ENCODE data around the gene KISS1R.

DNA sequence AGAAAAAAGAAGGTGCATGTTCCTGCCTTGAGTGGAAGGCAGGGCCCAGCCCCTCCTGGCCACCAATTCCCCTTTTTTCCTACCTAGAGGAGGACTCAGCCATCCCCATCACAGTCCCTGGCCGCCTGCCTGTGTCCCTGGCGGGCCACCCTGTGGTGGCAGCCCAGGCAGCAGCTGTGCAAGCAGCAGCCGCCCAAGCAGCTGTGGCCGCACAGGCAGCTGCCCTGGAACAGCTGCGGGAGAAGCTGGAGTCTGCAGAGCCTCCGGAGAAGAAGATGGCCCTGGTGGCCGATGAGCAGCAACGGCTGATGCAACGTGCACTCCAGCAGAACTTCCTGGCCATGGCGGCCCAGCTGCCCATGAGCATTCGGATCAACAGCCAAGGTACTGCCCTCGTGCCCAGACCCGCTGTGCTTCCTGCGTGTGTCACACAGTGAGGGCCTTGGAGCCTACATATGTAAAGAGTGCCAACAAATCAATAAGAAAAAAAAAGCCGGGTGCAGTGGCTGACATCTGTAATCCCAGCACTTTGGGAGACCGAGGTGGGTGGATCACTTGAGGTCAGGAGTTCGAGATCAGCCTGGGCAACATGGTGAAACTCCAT, 49.5 kb downstream of the KISS1R start:
- TF ChIP-seq RARB (CRISPR knock-in tag; IDR thresholded peaks at IDR 0.05) (no peak), TSHZ2 (CRISPR knock-in tag; IDR thresholded peaks at IDR 0.05) (no peak), ZFP30 (CRISPR knock-in tag; IDR thresholded peaks at IDR 0.05) (no peak), CSRNP3 (CRISPR knock-in tag; IDR thresholded peaks at IDR 0.05) (no peak), ARNTL (CRISPR knock-in tag; IDR thresholded peaks at IDR 0.05; ENCODE audit: borderline replicate concordance, low read depth) (no peak), TOX (CRISPR knock-in tag; IDR thresholded peaks at IDR 0.05; ENCODE audit: borderline replicate concordance) (no peak), GLIS3 (CRISPR knock-in tag; IDR thresholded peaks at IDR 0.05) (no peak)

All from SK-N-SH treated with all-trans-retinoic acid at 6 μM for 48 hours (cell line).